G401 (cell line): ENCODE measurements around the gene UCKL1. TPM values are rescaled to one million over a fixed set of nuclear protein-coding genes. Genes with fewer than 3 reads are reported as not detected.
A peak's percentile ranks its signal among the peaks of the same experiment; 100 is the strongest.
"Not testable (repeated sequence)": the region's sequence is repeated elsewhere in the genome, so short reads cannot be mapped to it uniquely, and the experiment has no call there.

Experiments used
- DNase-seq: peaks from one replicate; pipeline ENCODE4 v3.0.0-alpha.2; 2015; ENCODE audit warnings: low spot score
- in situ Hi-C: cut with HindIII; loops from 2 replicates; pipeline ENCODE4 v1.10.0; 2016; ENCODE audit warnings: low sequenced_read_pairs, mixed read lengths
- total RNA-seq: library from RNA; depleted of rRNA; stranded (reverse); fragments of >200 nt; shearing (Covaris generic); gene quantifications from 2 replicates; pipeline ENCODE4 v1.2.3, GENCODE V29; 2014

UCKL1 gene
- total RNA-seq, 1 experiment from 2014 or later, result 19.9 TPM

DNA sequence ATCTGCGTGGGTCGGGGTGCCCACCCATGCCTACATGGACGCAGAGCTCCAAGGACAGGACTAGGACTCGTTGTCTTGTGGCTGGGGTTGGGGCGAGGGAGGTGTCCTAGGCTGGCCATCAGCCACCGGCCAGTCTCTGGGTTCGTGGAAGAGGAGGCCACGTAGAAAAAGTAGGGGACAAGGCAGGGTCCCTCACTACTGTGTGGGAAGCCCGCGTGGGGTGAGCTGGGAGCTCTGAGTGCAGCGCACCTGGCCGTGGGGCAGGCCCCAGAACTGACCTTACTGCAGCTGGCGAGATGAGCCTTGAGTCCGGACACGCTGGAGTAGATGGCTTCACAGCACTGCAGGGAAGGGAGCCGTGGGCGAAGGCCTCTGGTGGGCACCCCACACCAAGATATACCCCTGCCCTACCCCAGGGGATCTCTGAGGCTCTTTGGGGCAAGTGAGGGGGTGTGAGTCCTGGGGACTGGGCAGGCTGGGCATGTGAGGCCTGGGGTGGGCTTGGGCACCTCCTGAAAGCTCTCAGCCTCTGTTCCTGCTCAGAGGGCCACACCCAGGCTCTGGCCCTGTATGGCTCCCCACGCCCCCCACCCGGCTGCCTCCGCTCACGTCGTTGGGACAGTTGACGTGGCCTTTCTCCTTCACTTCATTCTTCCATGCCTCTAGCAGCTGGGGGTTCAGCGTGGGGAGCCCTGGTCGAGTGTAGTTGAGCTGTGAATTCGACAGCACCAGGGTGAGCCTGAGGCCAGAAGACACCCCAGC is 5.6 kb upstream of the UCKL1 start:
- DNase-seq, result no peak
- in situ Hi-C loops, result no loop called here

GRCh38 chr20:63960654-63961621 is 4.7 kb upstream of the UCKL1 start:
- in situ Hi-C loops, DNase-seq: not testable (repeated sequence)

GRCh38 chr20:63959699-63960075 is 3.5 kb upstream of the UCKL1 start:
- in situ Hi-C loops, result no loop called here
- no peak for DNase-seq

DNA sequence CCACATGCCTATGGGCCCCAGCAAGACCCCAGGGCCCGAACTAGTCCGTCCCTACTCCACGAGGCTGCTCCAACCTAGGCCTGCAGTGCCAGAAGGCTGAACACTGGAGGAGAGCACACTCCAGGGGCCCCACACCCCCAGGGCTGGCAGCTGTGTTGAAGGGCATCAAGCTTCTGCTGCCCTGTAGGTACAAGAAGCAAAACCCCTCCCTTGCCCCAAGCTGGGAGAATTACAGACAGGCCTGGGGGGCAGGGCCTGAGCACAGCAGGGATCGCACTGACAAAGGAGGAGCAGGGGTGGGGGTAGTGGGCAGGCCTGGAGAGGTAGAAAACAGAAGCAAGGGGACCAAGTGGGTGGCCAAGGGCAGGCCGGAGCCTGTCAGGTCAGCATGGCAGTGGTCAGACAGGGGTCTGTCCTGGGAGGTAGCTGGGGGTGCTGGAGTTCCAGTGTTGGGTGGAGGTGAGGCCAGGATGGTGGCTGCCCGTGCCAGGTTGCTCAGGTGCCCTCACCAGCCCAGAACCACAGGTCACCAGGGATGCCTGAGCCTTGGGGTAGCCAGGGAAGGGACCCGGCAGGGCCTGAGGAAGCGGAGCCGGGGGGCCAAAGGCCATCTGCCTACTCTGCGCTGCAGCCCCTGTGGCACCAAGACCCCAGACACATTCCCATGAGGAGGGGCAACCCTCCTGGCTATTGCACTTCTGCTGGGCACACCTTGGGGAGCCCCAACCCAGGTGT is 2.9 kb upstream of the UCKL1 start:
- no peak for DNase-seq

DNA sequence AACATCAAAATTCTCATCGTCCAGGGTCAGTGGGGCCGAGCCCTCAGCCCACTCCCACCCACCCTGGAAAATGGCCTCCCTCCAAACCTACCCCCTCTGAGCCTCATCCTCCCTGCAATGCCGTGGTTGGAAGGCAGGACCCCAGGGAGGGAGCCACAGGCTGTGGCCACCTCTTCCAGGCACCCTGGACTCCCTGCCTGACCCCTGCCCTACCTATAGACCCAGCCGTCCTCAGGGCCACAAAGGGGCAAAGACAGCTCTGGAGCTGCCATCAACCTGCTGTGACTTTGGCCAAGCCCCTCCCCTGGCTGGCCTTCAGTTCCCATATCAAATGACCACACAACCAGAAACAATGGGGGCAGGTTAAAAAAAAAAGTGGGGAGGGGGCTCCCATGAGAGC is 2.3 kb upstream of the UCKL1 start:
- no peak for DNase-seq
- in situ Hi-C loops, result no loop called here

More for the DNA sequence above, 2.9 kb upstream of the UCKL1 start:
- in situ Hi-C loops, result no loop called here

- DNase-seq, result no peak
- in situ Hi-C loops, result no loop called here
These were observed 1.6 kb upstream of the UCKL1 start for GRCh38 chr20:63957690-63958441.

DNA sequence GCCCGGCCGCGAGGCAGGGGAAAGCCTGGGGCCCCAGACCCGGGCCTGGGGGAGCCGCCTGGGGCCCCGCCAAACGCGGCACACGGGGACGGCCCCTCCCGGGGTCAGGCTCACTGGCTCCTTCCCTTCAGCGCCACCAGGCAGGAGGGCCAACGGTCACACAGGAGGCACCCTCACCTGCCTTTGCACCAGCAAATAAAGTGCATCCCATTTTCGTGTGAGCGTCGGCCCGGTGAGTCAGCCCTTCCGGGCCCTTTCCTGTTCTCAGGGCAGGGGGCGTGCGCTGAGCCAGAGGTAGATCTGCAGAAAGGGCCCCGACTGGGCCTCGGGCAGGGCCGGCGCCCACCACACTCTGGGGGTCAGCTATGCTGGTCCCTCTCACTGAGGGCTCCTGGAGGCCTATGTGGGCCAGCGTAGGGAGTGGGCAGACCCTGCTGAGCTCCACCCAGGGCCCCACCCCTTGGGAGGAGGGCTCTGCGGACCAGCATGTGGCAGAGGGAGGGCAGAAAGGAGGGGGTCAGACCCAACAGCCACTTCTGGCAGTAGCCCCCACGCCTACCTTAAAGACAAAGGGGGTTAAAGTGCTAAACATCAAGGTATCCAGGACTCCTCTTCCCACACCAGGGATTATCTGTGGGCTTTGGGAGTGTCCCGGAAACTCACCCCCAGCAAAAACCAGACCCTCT is 931 bp upstream of the UCKL1 start:
- in situ Hi-C loops, result no loop called here
- DNase-seq, result no peak

DNA sequence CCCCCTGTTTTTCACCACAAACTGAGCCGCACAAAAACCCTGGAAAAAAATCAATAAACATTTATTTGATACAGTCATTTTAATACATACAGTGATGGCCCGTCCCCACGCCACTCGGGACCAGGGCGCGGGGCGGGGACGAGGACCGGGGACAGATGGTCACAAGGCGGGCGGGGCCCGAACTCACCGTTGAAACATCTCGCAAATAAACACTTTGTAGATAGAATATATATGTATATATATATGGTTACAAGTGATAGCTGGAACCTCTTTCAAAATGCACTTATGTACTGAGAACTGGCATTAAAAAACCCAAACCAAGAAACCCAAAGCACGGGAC is 418 bp upstream of the UCKL1 start:
- in situ Hi-C loops, result no loop called here
- no peak for DNase-seq

GRCh38 chr20:63955281-63955826 is 862 bp downstream of the UCKL1 start:
- no peak for DNase-seq
- in situ Hi-C loops, result no loop called here

DNA sequence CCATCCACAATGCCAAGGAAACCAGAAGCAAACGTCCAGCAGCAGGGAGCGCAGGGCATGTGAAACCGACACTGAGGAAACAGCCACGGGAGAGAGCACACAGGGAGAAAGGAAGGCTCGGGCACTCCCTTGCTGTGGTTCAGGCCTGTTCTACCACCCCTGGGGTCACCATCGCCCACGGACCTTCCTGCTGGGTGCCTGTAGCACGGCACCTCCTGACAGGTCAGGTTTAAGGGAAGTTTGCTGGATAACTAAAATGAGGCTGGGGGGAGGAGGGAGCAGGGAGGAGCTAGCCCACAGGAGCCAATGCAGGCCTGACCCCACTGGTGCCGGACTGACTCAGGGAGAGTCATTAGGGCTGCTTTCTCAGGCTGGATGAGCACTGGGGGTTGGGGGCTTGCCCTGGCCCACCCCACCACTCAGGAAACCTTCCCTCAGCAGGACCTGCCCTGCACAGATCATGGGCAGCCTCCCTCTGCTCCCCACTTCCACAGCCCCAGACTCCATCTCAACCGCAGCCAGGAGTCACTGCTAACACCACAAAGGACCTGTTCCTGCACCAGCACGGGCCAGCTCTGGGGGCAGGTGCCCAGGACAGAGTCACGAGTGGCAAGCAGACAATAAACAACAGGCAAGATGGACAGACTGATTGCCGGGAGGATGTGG is 2.3 kb downstream of the UCKL1 start:
- no peak for DNase-seq
- in situ Hi-C loops, result no loop called here

- DNase-seq, result no peak
- in situ Hi-C loops, result no loop called here
These were observed 3.4 kb downstream of the UCKL1 start for GRCh38 chr20:63952769-63953168.

GRCh38 chr20:63952210-63952535 is 4.0 kb downstream of the UCKL1 start:
- in situ Hi-C loops, result no loop called here

GRCh38 chr20:63951398-63952209 is 4.6 kb downstream of the UCKL1 start:
- in situ Hi-C loops, result no loop called here
- peak; percentile 65 for DNase-seq

More at GRCh38 chr20:63952210-63952535, 4.0 kb downstream of the UCKL1 start:
- no peak for DNase-seq

DNA sequence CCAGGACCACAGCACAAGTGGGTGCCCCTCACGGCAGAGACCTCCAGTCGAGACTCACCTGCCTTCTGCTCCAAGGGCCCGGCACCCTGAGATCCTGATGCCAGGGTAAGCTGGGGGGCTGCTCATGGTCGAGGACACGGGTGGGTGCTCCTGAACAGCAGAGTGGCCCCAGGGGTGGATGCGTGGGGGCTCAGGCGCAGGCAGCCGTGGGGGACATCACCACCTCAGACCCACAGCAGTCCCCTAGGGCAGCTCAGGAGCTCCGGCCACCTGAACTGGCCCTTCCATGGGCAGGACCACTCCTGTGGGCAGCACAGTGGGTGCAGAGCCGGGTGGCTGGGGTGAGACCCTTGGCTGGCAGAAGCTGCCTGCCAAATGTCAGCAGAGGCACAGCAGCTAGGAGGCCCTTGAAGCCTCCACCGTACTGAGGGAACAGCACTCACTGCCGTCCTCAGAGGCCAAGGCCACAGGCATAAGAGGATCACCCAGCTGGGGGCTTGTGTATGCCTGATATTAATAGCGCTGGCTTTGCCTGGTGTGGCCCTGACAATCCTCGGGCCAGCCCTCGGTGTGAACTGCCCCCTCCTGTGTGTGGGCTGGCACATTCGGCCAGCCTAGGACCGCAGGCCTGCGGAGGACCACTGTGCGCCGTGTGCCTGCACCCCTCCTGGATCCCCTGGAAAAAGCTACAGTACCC is 5.4 kb downstream of the UCKL1 start:
- in situ Hi-C loops, result no loop called here
- DNase-seq, result peak; percentile 59

DNA sequence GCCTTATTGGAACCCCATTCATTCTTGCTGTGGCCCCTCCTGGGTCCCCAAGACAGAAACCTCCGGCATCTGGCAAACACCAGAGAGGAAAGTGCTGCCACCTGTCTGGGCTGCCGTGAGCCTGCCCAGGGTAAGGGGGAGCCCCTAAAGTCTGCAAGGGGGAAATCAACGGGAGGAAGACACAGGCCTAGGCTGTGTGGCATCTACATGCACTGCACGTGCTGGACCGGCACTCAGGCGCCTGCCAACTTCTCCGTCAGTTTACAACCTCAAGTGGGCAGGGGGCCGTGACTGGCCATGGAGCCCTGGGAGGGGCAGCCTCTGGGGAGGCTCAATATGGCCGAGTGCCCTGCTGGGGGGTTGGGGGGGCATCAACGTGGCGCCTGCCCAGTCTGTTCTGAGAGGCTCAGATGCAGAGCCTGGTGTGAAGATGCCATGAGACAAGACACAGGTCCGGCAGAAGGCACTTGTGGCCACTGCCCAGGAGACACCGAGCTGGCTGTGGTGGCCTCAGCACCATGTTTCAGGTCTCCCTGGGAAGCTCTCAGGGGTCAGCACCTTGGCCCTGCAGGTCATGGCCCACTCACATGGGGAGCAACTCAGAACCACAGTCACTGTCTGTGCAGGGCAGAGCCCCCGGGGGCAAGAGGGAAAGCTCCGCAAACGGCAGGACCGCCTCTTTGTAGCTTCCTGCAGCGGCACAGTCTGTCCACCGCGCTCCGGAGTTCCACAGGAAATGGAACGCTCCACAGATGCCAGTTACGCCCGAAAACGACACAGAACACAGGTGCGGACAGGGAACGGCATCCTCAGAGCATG is 8.4 kb downstream of the UCKL1 start:
- peak; percentile 77 for DNase-seq
- in situ Hi-C loops, result no loop called here
